Lower lobe of right lung (tissue), 2 donors: ENCODE data around the gene RAPGEF5. TPM values are rescaled to one million over a fixed set of nuclear protein-coding genes. Genes with fewer than 3 reads are reported as not detected.
A peak's percentile ranks its signal among the peaks of the same experiment; 100 is the strongest.

Source experiments
- ATAC-seq, 2 donors: fragments of 200-7000 bp; cut with Tn5 transposase; one replicate each; pipeline ENCODE4 v1.9.1; 2020 to 2022; ENCODE audit warnings: mild to moderate bottlenecking in 2 of 2, moderate library complexity in 2 of 2
- DNase-seq: peaks from one replicate; pipeline ENCODE4 v3.0.0-alpha.2; 2020
- H3K27ac ChIP-seq: fragments of 200-600 bp; one replicate; pipeline ENCODE4 v1.8.0; 2022
- H3K27me3 ChIP-seq: fragments of 200-600 bp; one replicate; pipeline ENCODE4 v1.8.0; 2022; ENCODE audit warnings: low read depth
- H3K36me3 ChIP-seq: fragments of 200-600 bp; one replicate; pipeline ENCODE4 v1.8.0; 2022; ENCODE audit warnings: mild to moderate bottlenecking
- H3K4me1 ChIP-seq: fragments of 200-600 bp; one replicate; pipeline ENCODE4 v1.8.0; 2022
- H3K4me3 ChIP-seq: fragments of 200-600 bp; one replicate; pipeline ENCODE4 v1.8.0; 2022; ENCODE audit warnings: mild to moderate bottlenecking
- H3K9me3 ChIP-seq: fragments of 200-600 bp; one replicate; pipeline ENCODE4 v1.8.0; 2022
- CTCF ChIP-seq: fragments of 200-600 bp; IDR thresholded peaks from one replicate; pipeline ENCODE4 v1.8.0; 2022; ENCODE audit warnings: antibody characterized with exemption, mild to moderate bottlenecking
- intact Hi-C: fragments of 100-400 bp; cut with DNase I; formaldehyde crosslinking; loops from one replicate; pipeline ENCODE4 v1.11.0; 2022
- total RNA-seq: library from RNA; stranded (reverse); fragmentation: NEBNext Ultra II Directional; extraction: Animal tissue kit (Norgen Biotek cat#: 25700); gene quantifications from one replicate; pipeline ENCODE4 v1.2.1, GENCODE V29; 2021
- donor health status: DM: no; HTN: yes; CAD: no; lungs with severe emphysema.

RAPGEF5 gene
- total RNA-seq, 1 donor from 2014 or later: 85.1 TPM

GRCh38 chr7:22194658-22195273 is 162.2 kb downstream of the RAPGEF5 start:
- Histone ChIP-seq H3K9me3 (no peaks in the 10 kb centered on the region), H3K4me3 (no peak overlapping the region), H3K4me1 (peaks cover 31% of the 10 kb centered on the region), H3K36me3 (peaks cover 48% of the 10 kb centered on the region), H3K27ac (no peak overlapping the region), H3K27me3 (no peaks in the 10 kb centered on the region)
- DNase-seq (no peak), ATAC-seq (no peak)
- intact Hi-C loops: no loop called here
- no peak for TF ChIP-seq CTCF

GRCh38 chr7:22193450-22193983 is 163.4 kb downstream of the RAPGEF5 start:
- no peak for DNase-seq
- peaks cover 52% of the 10 kb centered on the region for H3K36me3 ChIP-seq
- peak; percentile 34 to 59 for ATAC-seq
- intact Hi-C loops: no loop called here
- no peaks in the 10 kb centered on the region for H3K27me3 ChIP-seq
- peak overlapping the region; percentile 23 for H3K4me3 ChIP-seq
- no peaks in the 10 kb centered on the region for H3K9me3 ChIP-seq
- no peak for TF ChIP-seq CTCF
- H3K27ac ChIP-seq: no peak overlapping the region
- peaks cover 24% of the 10 kb centered on the region for H3K4me1 ChIP-seq

- intact Hi-C loops: no loop called here
- DNase-seq (no peak), ATAC-seq (no peak)
- Histone ChIP-seq H3K27ac (no peak overlapping the region), H3K9me3 (no peaks in the 10 kb centered on the region), H3K36me3 (peaks cover 59% of the 10 kb centered on the region), H3K27me3 (no peaks in the 10 kb centered on the region), H3K4me1 (peaks cover 24% of the 10 kb centered on the region), H3K4me3 (peak overlapping the region; percentile 23)
- no peak for TF ChIP-seq CTCF
Observed at GRCh38 chr7:22192801-22193200, 164.2 kb downstream of the RAPGEF5 start.

GRCh38 chr7:22190736-22191135 is 166.2 kb downstream of the RAPGEF5 start:
- intact Hi-C loops: no loop called here
- Histone ChIP-seq H3K4me3 (no peak overlapping the region), H3K27ac (no peak overlapping the region), H3K36me3 (peaks cover 72% of the 10 kb centered on the region), H3K9me3 (no peaks in the 10 kb centered on the region), H3K27me3 (no peaks in the 10 kb centered on the region), H3K4me1 (peaks cover 22% of the 10 kb centered on the region)
- TF ChIP-seq CTCF: no peak
- ATAC-seq: peak in 1 of 2 donors; percentile 37
- no peak for DNase-seq

- H3K4me3 ChIP-seq: no peak overlapping the region
- H3K4me1 ChIP-seq: peaks cover 15% of the 10 kb centered on the region
- no peaks in the 10 kb centered on the region for H3K27me3 ChIP-seq
- ATAC-seq: no peak
- peaks cover 69% of the 10 kb centered on the region for H3K36me3 ChIP-seq
- no peaks in the 10 kb centered on the region for H3K9me3 ChIP-seq
- no peak for DNase-seq
- no peak for TF ChIP-seq CTCF
- intact Hi-C loops: no loop called here
- H3K27ac ChIP-seq: no peak overlapping the region
Observed at GRCh38 chr7:22189741-22190140, 167.2 kb downstream of the RAPGEF5 start.
